Right lobe of liver (tissue), 6 donors: ENCODE data around the gene PRSS48. TPM values are rescaled to one million over a fixed set of nuclear protein-coding genes. Genes with fewer than 3 reads are reported as not detected.

Source experiments
- ATAC-seq, 4 donors: fragments of 200-7000 bp; cut with Tn5 transposase; one replicate each; pipeline ENCODE4 v1.9.1; 2020; ENCODE audit warnings: mild to moderate bottlenecking in 4 of 4, moderate library complexity in 4 of 4
- DNase-seq, 3 donors: peaks; one replicate each; pipeline ENCODE4 v3.0.0-alpha.2; 2020
- H3K27ac ChIP-seq, 3 donors: fragments of 200-600 bp; one replicate each; pipeline ENCODE4 v1.8.0; 2022
- H3K27me3 ChIP-seq, 2 donors: fragments of 200-600 bp; one replicate each; pipeline ENCODE4 v1.8.0; 2022
- H3K36me3 ChIP-seq, 4 donors: fragments of 200-600 bp; sonication (generic) in 1 of 4; one replicate each; pipeline versions ENCODE4 v1.5.1 to v1.8.0; 2017 to 2022; ENCODE audit warnings: control low read depth in 1 of 4
- H3K4me1 ChIP-seq, 4 donors: fragments of 200-600 bp; sonication (generic) in 1 of 4; one replicate each; pipeline versions ENCODE4 v1.5.1 to v1.8.0; 2017 to 2022; ENCODE audit warnings: control low read depth in 1 of 4
- H3K4me3 ChIP-seq, 3 donors: fragments of 200-600 bp; one replicate each; pipeline ENCODE4 v1.8.0; 2022
- H3K9me3 ChIP-seq, 4 donors: fragments of 200-600 bp; sonication (generic) in 1 of 4; one replicate each; pipeline versions ENCODE4 v1.5.1 to v1.8.0; 2017 to 2022; ENCODE audit warnings: control low read depth in 1 of 4
- POLR2A ChIP-seq: fragments of 450-650 bp; IDR thresholded peaks from one replicate; pipeline ENCODE4 v1.6.1; 2017; ENCODE audit warnings: antibody characterized with exemption, mild to moderate bottlenecking
- WGBS: methylation state at CpG from one replicate; pipeline ENCODE4 v1.1.6; 2018; ENCODE audit warnings: low coverage, low lambda C conversion rate; ENCODE audit not compliant: insufficient coverage; ENCODE audit errors: missing lambda C conversion rate; 5-methylcytosine and 5-hydroxymethylcytosine counted together
- intact Hi-C, 2 donors: fragments of 100-400 bp; cut with DNase I; formaldehyde crosslinking; loops; one replicate each; pipeline versions ENCODE4 v1.11.2 to v1.14.1; 2022
- total RNA-seq, 6 experiments: library from RNA; depleted of rRNA in 2 of 6; stranded (reverse); fragments of >200 nt in 2 of 6; fragmentation: NEBNext Ultra II Directional in 3 of 6; extraction: Animal tissue kit (Norgen Biotek cat#: 25700) in 3 of 6; gene quantifications; one replicate each; pipeline versions ENCODE4 v1.1.0 to v1.2.4, GENCODE V29; 2016 to 2023
- TF ChIP-seq, protein P1 (sequence below), 4 donors: fragments of 200-600 bp in 3 of 4; fragments of 450-650 bp in 1 of 4; IDR thresholded peaks; one replicate each; pipeline versions ENCODE4 v1.5.1 to v1.8.0; 2016 to 2022; ENCODE audit warnings: antibody characterized with exemption in 4 of 4, mild to moderate bottlenecking in 2 of 4
- donor health status: DM: no; HTN: yes; CAD: no.
- donor health status: DM: no; HTN: no; CAD: no.
- donor health status: DM: no; HTN: no; CAD: no.
- donor health status: DM: no; HTN: yes; CAD: no.
- donor health status: DM: no; HTN: yes; CAD: no.

Gene PRSS48
- total RNA-seq, 6 experiments from 2014 or later: not detected

DNA sequence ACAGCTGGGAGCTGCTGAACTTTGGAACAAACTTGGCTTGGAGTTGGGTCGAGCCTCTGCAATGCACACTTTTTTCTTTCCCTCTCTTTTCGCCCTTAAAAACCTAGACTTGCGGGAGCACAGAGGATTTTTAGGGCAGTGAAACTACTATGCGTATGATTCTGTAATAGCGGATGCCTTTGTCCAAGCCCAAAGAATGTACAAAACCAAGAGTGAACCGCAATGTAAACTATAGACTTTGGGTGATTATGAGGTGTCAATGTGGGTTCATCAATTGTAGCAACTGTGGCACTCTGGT, 48.9 kb downstream of the PRSS48 start:
- intact Hi-C loops: no loop called here
- Histone ChIP-seq H3K4me1 (peaks cover 0 to 38% (median 10%) of the 10 kb centered on the region in 4 donors), H3K27ac (peak overlapping the region; percentile 94 to 99 (median 96)), H3K27me3 (no peaks in the 10 kb centered on the region), H3K9me3 (no peaks in the 10 kb centered on the region), H3K4me3 (peak overlapping the region; percentile 65 to 91 (median 77)), H3K36me3 (no peaks in the 10 kb centered on the region)
- 34% methylated on average over 6 of the region's 6 CpGs for whole genome bisulfite sequencing
- ATAC-seq (no peak), DNase-seq (no peak)
- TF ChIP-seq, protein P1, sequence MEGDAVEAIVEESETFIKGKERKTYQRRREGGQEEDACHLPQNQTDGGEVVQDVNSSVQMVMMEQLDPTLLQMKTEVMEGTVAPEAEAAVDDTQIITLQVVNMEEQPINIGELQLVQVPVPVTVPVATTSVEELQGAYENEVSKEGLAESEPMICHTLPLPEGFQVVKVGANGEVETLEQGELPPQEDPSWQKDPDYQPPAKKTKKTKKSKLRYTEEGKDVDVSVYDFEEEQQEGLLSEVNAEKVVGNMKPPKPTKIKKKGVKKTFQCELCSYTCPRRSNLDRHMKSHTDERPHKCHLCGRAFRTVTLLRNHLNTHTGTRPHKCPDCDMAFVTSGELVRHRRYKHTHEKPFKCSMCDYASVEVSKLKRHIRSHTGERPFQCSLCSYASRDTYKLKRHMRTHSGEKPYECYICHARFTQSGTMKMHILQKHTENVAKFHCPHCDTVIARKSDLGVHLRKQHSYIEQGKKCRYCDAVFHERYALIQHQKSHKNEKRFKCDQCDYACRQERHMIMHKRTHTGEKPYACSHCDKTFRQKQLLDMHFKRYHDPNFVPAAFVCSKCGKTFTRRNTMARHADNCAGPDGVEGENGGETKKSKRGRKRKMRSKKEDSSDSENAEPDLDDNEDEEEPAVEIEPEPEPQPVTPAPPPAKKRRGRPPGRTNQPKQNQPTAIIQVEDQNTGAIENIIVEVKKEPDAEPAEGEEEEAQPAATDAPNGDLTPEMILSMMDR (IDR thresholded peaks at IDR 0.05): no peak
- TF ChIP-seq POLR2A: no peak

DNA sequence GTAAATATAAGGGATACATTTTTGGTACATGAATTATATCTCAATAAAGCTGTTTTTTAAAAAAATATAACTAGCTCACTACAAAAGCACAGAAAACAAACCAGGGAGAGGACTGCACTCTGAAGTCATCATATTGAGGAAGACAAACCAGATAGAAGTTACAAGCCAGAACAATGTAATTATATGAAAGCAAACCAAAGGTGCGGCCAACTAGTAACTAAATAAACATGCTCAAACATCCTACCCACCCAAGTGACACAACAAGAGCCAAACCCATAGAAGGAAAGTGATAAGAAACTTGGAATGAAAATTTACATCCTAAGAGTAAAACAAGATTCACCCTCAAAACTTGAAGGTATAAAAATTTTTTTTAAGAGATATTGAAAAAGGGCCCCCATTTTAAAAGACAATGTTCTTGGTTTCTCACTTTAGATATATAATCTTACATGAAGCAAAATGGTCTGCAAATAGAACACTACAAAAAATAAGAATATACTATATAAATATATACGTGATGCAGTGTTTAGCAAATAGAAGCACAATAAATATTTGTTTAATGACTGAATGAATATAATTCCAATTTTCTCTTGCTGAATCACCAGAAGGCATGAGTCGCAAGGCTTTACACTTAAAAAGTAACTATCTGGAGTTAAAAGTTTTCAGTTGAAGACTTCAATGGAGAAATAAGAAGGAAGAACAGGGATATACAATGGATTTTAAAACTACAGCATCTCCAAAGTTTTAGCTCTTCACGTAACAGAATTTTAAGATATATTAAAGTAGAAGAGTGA, 52.5 kb downstream of the PRSS48 start:
- DNase-seq (no peak), ATAC-seq (no peak)
- WGBS: 79% methylated on average over 4 of the region's 4 CpGs
- Histone ChIP-seq H3K4me1 (peaks cover 0 to 8% (median 0%) of the 10 kb centered on the region in 4 donors), H3K36me3 (no peaks in the 10 kb centered on the region), H3K4me3 (no peak overlapping the region), H3K27ac (no peak overlapping the region), H3K27me3 (no peaks in the 10 kb centered on the region), H3K9me3 (no peaks in the 10 kb centered on the region)
- intact Hi-C loops: no loop called here
- TF ChIP-seq, protein P1 (IDR thresholded peaks at IDR 0.05): no peak

DNA sequence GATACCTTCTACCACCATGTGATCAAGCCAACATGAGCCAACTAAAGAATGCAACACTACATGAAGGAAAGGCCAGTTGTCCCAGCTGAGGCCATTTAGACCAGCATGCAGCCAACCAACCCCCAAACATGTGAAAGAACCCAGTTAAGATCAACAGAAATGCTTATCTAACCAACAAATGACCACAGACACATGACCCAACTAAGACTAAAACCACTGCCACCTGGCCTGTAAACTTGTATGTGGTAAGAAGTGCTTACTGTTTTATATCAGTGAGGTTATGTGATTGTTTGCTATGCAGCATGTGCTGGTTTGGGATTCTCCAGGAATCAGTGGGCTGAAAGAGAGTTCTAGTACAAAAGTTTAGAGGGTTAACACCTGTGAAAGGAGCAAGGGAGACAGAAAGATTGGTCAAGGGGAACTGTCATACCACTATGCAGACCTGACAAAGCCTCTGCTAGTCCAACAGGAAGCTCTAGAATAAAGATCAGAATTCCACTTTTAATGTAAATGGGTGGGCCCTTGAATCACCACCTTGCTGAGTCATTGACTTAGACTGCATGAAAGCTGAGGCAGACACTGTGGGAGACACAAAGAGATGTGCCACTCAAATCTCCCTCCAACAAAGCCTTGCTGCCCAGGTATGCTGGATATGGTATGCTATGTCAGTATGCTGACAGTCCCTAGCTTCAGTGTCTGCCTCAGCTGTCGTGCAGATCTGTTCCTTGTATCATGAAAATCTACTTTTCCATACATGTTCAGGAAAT, 54.5 kb downstream of the PRSS48 start:
- TF ChIP-seq, protein P1 (IDR thresholded peaks at IDR 0.05): no peak
- TF ChIP-seq POLR2A: no peak
- Histone ChIP-seq H3K36me3 (no peaks in the 10 kb centered on the region), H3K27ac (no peak overlapping the region), H3K4me1 (peaks cover 0 to 4% (median 0%) of the 10 kb centered on the region in 4 donors), H3K4me3 (no peak overlapping the region), H3K27me3 (no peaks in the 10 kb centered on the region), H3K9me3 (no peaks in the 10 kb centered on the region)
- 57% methylated on average over 1 of the region's 1 CpG for WGBS
- intact Hi-C loops: no loop called here
- no peak for ATAC-seq
- no peak for DNase-seq

DNA sequence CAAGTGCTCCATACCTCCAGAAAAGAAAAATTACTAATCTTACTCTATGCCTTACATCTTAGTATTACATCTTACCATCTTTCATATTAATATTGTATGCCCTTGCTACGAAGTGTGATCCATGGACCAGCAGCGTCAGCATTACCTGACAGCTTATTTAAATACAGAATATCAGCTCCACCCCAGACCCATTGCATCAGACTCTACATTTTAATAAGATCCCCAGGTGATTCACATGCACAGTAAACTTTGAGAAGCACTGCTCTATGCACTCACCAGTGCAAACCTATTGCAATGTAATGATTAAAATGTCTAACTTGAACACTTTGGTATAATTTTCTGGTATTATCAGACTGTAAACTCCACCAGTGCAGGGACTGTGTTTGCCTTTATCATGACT, 62.5 kb downstream of the PRSS48 start:
- ATAC-seq: no peak
- peaks cover 0 to 8% (median 0%) of the 10 kb centered on the region in 4 donors for H3K4me1 ChIP-seq
- intact Hi-C loops: no loop called here
- H3K4me3 ChIP-seq: no peak overlapping the region
- no peak for DNase-seq
- H3K27ac ChIP-seq: no peak overlapping the region
- no peaks in the 10 kb centered on the region for H3K27me3 ChIP-seq
- TF ChIP-seq, protein P1 (IDR thresholded peaks at IDR 0.05): no peak
- no peak for TF ChIP-seq POLR2A
- H3K36me3 ChIP-seq: no peaks in the 10 kb centered on the region
- WGBS: 80% methylated on average over 2 of the region's 2 CpGs
- H3K9me3 ChIP-seq: no peaks in the 10 kb centered on the region
